Measurements from ENCODE around the gene AGBL4.

DNA sequence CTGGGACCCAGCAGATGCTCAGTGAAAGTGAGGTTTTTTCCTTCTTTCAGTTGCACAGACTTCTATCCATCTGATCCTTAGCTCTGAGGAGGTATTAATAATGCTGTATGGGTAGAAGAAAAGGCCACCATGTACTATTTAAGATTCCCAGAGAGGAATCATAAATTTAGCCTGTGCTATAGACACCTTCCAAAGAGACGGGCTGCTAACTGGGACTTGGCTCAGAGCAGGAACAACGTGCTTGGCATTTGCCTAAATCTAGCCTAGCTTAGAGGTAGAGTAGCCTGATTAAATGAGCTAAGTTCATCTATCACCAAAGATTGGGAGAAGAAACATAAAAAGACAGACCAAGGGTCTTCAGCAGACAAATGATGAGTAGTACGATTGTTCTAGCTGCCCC, 1070.1 kb downstream of the AGBL4 start:
- no peak for TF ChIP-seq EZH2 (IDR thresholded peaks at IDR 0.05; ENCODE audit: borderline replicate concordance, low read depth, low read length, severe bottlenecking)
- TF ChIP-seq, protein P1, sequence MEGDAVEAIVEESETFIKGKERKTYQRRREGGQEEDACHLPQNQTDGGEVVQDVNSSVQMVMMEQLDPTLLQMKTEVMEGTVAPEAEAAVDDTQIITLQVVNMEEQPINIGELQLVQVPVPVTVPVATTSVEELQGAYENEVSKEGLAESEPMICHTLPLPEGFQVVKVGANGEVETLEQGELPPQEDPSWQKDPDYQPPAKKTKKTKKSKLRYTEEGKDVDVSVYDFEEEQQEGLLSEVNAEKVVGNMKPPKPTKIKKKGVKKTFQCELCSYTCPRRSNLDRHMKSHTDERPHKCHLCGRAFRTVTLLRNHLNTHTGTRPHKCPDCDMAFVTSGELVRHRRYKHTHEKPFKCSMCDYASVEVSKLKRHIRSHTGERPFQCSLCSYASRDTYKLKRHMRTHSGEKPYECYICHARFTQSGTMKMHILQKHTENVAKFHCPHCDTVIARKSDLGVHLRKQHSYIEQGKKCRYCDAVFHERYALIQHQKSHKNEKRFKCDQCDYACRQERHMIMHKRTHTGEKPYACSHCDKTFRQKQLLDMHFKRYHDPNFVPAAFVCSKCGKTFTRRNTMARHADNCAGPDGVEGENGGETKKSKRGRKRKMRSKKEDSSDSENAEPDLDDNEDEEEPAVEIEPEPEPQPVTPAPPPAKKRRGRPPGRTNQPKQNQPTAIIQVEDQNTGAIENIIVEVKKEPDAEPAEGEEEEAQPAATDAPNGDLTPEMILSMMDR (IDR thresholded peaks at IDR 0.05; ENCODE audit: borderline replicate concordance, extremely low read depth, low read length, poor library complexity, severe bottlenecking): no peak
